ENCODE measurements around the gene FMN2.

FMN2 gene

DNA sequence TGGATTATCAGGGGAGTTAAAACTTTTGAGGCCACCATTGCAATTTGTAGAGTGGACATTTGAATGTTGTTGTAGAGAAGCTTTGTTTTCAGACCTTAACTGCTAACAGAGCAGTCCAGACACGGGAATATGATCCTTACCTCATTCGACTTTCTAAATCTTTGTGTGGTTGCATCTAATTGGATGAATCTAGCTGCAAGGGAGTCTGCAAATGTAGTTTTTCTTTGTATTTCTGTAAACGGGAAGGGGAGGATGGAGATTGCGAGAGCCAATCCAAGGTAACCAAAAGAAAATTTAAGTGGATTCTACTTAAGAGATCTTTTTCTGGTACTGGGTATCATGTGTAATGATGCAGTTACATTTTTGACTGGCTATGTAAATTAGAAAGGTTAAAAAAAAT lies 110.2 kb downstream of the FMN2 start:
- DNase-seq = no peak

GRCh38 chr1:240207073-240207709 lies 115.5 kb downstream of the FMN2 start:
- DNase-seq = no peak

- DNase-seq = no peak
Observed at GRCh38 chr1:240210026-240210425, 118.3 kb downstream of the FMN2 start.

- no peak for DNase-seq
Observed at GRCh38 chr1:240212556-240212955, 120.9 kb downstream of the FMN2 start.

DNA sequence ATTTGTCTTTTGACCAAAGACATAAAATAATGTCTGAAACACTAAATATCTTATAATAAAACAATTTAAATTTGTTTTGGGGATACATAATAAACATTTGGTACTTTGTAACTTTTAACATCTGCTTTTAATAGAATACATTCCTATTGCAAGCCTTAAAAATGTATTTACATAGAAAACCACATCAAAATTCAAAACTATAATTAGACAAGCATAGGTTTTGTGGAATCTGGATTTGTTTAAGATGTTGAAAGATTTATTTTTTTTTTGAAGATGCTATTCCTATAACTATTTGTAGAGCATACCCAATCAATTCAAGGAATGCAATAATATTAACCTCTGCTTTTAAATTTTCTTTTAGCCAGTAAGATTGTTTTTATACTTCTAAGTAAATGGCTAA lies 125.7 kb downstream of the FMN2 start:
- no peak for DNase-seq

GRCh38 chr1:240219104-240219503 lies 127.4 kb downstream of the FMN2 start:
- no peak for DNase-seq

DNA sequence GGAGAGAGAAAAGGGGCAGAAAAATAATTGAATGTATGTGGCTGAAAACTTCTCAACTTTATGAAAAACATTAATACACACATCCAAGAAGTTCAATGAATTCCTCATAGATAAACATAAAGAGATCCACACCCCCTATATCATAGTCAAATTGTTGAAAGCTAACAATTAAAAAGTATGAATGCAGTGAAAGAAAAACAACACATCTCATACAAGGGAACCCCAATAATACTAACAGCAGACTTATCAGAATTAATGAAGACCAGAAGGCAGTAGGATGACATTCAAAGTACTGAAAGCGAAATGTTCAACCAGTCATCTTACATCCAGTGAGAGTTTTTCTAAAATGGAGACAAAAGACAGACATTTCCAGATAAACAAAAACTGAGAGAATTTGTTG lies 134.4 kb downstream of the FMN2 start:
- DNase-seq = no peak

DNA sequence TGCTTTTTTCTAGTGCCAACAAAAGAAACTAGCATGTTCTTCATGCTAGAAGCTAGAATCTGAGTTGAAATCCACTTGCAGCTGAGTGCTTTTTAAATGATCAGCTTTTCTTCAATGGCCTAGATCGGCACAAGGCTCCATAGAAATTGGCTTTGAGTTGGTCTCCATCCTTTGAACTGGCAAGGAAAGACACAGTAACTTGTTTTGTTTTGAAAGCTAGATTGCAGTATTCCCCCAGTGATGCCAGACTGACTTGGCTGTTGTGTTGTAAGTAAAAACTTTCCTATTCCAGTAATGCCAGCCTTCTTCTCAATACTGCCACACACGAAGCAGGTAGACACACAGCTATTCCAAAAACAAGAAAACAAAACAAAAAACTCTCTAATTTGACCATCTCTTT lies 139.1 kb downstream of the FMN2 start:
- no peak for DNase-seq

GRCh38 chr1:240232530-240232929 lies 140.8 kb downstream of the FMN2 start:
- DNase-seq = no peak

DNA sequence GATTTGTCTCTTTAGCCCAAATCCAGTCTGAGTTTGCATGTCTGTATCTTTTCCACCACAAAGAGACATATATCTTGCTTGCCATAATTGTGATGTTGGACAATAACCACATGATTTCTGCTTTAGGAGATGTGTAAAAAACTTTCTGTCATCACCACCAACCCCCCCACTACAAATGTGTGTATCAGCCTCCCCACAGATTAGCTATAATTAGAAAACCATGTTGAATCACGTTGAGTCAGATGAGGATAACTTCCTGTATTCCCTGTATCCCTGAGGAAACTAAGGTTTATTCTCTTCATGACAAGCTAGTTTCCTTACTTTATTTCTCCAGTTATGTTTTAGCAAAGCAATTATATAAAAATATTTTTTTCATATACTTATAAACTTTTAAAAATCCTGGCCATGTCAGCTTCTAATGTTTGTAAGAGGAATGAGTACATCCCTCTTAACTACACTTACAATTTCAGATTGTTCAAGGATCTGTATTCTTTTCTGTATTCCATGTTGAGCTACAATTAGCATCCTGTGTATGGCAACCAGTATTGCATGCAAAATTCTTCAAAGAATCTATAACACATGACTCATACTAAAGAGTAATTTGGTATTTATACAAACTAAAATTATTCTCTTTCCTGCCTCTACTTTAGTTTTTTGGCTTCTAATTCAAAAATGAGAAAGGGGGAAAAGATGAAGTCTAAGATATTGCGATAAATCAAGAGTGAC lies 143.0 kb downstream of the FMN2 start:
- DNase-seq = no peak

- no peak for DNase-seq
Observed at GRCh38 chr1:240235521-240236288, 144.0 kb downstream of the FMN2 start.

GRCh38 chr1:240237305-240237721 lies 145.6 kb downstream of the FMN2 start:
- no peak for DNase-seq

GRCh38 chr1:240239309-240239708 lies 147.6 kb downstream of the FMN2 start:
- DNase-seq = no peak

GRCh38 chr1:240241278-240241677 lies 149.6 kb downstream of the FMN2 start:
- DNase-seq = no peak

DNA sequence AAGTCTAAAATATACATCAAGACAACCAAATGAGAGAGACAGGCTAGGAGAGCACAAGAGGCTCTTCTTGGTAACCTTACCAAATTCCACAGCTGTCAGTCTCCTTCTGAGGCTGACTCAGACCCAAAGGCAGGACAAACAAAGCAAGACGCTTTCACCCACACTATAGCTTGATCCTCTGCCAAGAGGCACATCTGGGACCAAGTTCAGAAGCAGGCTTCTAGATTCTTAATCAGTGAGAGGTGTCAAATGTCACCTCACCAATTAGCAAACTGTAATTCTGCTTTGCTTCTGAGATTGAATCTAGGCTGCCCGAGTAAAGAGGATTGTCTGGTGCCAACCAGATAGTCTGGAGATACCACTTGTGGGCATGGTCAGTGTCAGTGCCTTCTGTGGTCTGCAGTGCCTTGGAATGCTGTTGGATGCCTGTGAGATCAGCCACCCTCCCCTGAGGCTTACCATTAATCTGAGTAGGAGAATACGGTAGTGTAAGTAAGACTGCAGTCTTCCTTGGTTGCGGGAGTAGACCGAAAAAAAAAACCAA lies 151.0 kb downstream of the FMN2 start:
- no peak for DNase-seq

DNA sequence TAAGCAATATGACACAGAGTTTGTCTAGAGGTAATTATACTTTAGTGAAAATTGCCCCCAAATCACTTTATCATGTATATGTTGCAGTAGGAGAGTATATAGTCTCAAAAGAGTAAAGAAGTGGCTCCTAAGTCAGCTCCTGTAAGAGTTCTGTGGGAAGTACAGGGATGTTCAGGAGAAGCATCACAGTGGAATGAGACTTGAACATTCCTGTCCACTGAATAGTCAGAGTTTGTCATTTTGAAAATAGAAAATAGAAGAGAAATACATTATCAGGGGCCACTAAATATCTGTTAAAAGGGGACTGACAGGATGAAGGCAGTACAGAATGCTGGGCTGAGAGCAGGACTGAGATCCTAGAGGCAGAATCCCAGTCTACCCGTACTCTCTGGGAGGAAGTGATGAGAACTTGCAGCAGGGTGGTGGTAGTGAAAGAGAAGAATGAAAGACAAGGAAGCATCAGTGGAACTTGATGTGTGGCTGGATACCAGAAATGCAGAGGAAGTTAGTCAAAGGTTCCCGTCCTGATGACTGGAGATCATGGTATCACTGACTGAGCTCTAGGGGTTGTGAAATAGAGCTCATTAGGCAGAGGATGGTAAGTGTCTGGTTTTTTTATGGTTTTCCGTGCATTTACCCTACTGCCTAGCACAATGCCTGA lies 153.4 kb downstream of the FMN2 start:
- DNase-seq = no peak

DNA sequence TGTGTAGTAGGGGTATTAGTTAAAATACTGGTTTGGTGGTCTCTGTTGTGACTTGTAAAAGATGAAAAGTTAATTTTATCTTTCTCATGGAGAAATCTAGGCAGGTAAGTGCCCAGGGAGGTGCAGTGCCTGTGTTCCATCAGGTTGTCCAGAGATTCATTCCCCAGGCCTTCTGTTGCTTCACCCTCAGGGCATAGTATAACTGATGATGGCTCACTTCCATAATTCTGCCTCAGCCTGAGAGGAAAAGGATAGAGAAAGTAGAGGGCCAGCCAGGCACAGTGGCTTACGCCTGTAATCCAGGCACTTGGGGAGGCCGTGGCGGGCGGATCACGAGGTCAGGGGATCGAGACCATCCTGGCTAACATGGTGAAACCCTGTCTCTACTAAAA lies 153.9 kb downstream of the FMN2 start:
- no peak for DNase-seq

DNA sequence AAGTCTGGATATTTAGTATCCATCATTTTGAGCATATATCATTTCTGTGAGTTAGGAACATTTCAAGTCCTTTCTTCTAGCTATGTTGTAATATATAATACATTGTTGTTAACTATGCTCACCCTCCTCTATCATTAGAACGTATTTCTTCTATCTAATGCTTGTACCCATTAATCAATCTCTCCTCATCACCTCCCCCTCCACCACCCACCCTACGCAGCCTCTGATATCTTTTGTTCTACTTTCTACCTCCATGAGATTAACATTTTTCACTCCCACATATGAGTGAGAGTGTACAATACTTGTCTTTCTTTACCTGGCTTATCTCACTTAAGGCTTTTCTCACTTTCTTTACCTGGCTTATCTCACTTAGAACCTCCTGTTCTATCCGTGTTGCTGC lies 156.2 kb downstream of the FMN2 start:
- no peak for DNase-seq

- no peak for DNase-seq
Observed at GRCh38 chr1:240254006-240254405, 162.3 kb downstream of the FMN2 start.

DNA sequence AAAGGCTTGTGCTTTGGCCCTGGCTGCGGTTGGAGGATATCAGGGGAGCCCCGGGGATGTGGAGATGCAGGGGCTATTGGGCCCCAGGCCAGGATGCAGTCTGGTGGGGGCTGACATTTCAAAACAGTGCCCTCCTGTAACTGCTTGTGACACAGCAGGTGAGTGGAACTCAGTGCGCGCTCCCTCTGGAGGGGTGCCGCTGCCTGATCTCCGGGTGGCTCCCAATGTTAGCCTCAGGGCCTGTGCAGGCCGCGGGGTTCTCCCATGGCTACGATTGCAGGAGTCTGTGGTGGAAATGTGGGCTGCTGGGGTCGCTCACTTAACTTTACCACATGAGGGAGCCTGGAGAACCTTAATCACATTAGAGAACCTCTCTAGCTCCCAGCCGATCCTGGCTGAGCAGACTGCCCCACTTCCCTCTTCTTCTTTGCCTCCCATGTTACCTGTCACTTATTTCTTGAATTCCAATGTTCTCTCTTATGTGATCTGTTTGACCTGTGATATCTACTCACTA lies 163.2 kb downstream of the FMN2 start:
- no peak for DNase-seq

- no peak for DNase-seq
Observed at GRCh38 chr1:240255922-240256321, 164.2 kb downstream of the FMN2 start.

- DNase-seq = no peak
Observed at GRCh38 chr1:240256836-240257503, 165.3 kb downstream of the FMN2 start.

All from activated CD4-positive, alpha-beta T cell treated with anti-CD3 and anti-CD28 coated beads, Interleukin-2, amount 50 U/mL, for 16 hours (primary cell).